Uterus (tissue), 2 donors: ENCODE data around the gene PLSCR4.

Experiments used
- CTCF ChIP-seq, 4 experiments: fragments of 200-600 bp in 2 of 4; fragments of 450-650 bp in 2 of 4; sonication (generic) in 2 of 4; IDR thresholded peaks; one replicate each; pipeline ENCODE4 v1.5.1; 2016 to 2019; ENCODE audit warnings: antibody characterized with exemption in 4 of 4, mild to moderate bottlenecking in 2 of 4, moderate library complexity in 1 of 4
- POLR2A ChIP-seq, 2 donors: fragments of 450-650 bp; IDR thresholded peaks; one replicate each; pipeline ENCODE4 v1.6.1; 2016; ENCODE audit warnings: antibody characterized with exemption in 2 of 2, mild to moderate bottlenecking in 1 of 2, moderate library complexity in 1 of 2

- no peak for TF ChIP-seq CTCF (IDR thresholded peaks at IDR 0.05)
- no peak for TF ChIP-seq POLR2A (IDR thresholded peaks at IDR 0.05)
Measured at GRCh38 chr3:146153429-146153828, 97.5 kb downstream of the PLSCR4 start.
